Activated T-cell treated with anti-CD3 and anti-CD28 coated beads for 4 hours (primary cell): Measurements from ENCODE around the gene CTDSPL2.
"Not testable (repeated sequence)": the region's sequence is repeated elsewhere in the genome, so short reads cannot be mapped to it uniquely, and the experiment has no call there.

Experiments
- DNase-seq: peaks from one replicate; pipeline ENCODE4 v3.0.0-alpha.2; 2020

Gene CTDSPL2

GRCh38 chr15:44542596-44542995, 115.2 kb downstream of the CTDSPL2 start:
- DNase-seq = no peak

- DNase-seq = not testable (repeated sequence)
These were observed 117.3 kb downstream of the CTDSPL2 start for GRCh38 chr15:44544745-44545144.

GRCh38 chr15:44545913-44546802, 118.7 kb downstream of the CTDSPL2 start:
- no peak for DNase-seq

- DNase-seq = not testable (repeated sequence)
These were observed 121.7 kb downstream of the CTDSPL2 start for GRCh38 chr15:44549152-44549551.

- DNase-seq = no peak
These were observed 122.8 kb downstream of the CTDSPL2 start for GRCh38 chr15:44550256-44550655.

- DNase-seq = no peak
These were observed 123.3 kb downstream of the CTDSPL2 start for GRCh38 chr15:44550734-44551133.

- DNase-seq = no peak
These were observed 127.7 kb downstream of the CTDSPL2 start for GRCh38 chr15:44554934-44555723.

GRCh38 chr15:44560926-44561325, 133.5 kb downstream of the CTDSPL2 start:
- not testable (repeated sequence) for DNase-seq

- no peak for DNase-seq
These were observed 138.1 kb downstream of the CTDSPL2 start for GRCh38 chr15:44565387-44566154.

- DNase-seq = no peak
These were observed 138.7 kb downstream of the CTDSPL2 start for GRCh38 chr15:44566155-44566540.

GRCh38 chr15:44568338-44568737, 140.9 kb downstream of the CTDSPL2 start:
- DNase-seq = no peak

- no peak for DNase-seq
These were observed 141.9 kb downstream of the CTDSPL2 start for GRCh38 chr15:44569316-44569715.

GRCh38 chr15:44570361-44570760, 142.9 kb downstream of the CTDSPL2 start:
- DNase-seq = no peak

GRCh38 chr15:44573386-44573785, 146.0 kb downstream of the CTDSPL2 start:
- no peak for DNase-seq

- DNase-seq = no peak
These were observed 147.3 kb downstream of the CTDSPL2 start for GRCh38 chr15:44574734-44575133.
